GM12878 (cell line): ENCODE measurements around the gene CRB2.

Source experiments
- ASH2L ChIP-seq: fragments of 300-600, 200-600 bp; sonication (generic); IDR thresholded peaks from 2 replicates; pipeline ENCODE4 v1.6.1; 2017; ENCODE audit warnings: low read depth, mild to moderate bottlenecking, borderline replicate concordance
- TARDBP ChIP-seq: IDR thresholded peaks from 2 replicates; pipeline ENCODE4 v1.6.1; 2016; ENCODE audit warnings: borderline replicate concordance
- TCF12 ChIP-seq: IDR thresholded peaks from 2 replicates; pipeline ENCODE4 v1.6.1; 2011; ENCODE audit warnings: low read depth, mild to moderate bottlenecking, low read length

DNA sequence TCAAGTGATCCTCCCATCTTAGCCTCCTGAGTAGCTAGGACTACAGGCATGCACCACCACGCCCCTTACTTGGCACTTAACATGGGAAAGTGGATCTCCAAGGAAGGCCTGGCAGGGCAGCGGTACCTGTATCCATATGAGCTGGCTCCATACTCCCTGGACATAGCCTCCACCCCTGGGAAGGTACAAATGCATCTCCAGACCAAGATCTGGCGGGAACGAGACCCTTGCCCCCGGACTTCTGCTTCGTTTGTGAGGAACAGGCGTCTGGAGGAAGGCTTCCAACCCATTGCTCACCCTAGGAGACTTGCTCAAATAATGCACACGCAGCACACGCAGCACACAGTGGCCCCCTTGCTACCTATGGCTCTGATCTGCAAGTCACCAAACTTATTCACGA is 55.2 kb downstream of the CRB2 start:
- TF ChIP-seq ASH2L (no peak), TARDBP (no peak), TCF12 (no peak)
